SK-N-SH treated with all-trans-retinoic acid at 6 μM for 48 hours (cell line): ENCODE results near the gene EPC2.

ENCODE experiments used
- ATAC-seq: fragments of 200-7000 bp; cut with Tn5 transposase; 3 replicates; pipeline ENCODE4 v1.9.1; 2020; ENCODE audit warnings: mild to moderate bottlenecking, moderate library complexity
- ARNTL ChIP-seq: fragments of 450-650 bp; formaldehyde crosslinking; IDR thresholded peaks from 2 replicates; pipeline ENCODE4 v1.5.0; 2020; ENCODE audit warnings: low read depth, mild to moderate bottlenecking, moderate library complexity, borderline replicate concordance
- BACH2 ChIP-seq: fragments of 250-450 bp; sonication (Bioruptor Pico); IDR thresholded peaks from 2 replicates; pipeline ENCODE4 v1.9.0; 2021; ENCODE audit warnings: mild to moderate bottlenecking, borderline replicate concordance
- CSDC2 ChIP-seq: fragments of 250-450 bp; sonication (Bioruptor Pico); IDR thresholded peaks from 2 replicates; pipeline ENCODE4 v1.5.0; 2020; ENCODE audit warnings: mild to moderate bottlenecking, moderate library complexity
- ESRRG ChIP-seq: fragments of 250-450 bp; sonication (Bioruptor Pico); IDR thresholded peaks from 2 replicates; pipeline ENCODE4 v1.6.1; 2021; ENCODE audit warnings: mild to moderate bottlenecking
- GLIS3 ChIP-seq: fragments of 250-450 bp; sonication (Bioruptor Pico); IDR thresholded peaks from 2 replicates; pipeline ENCODE4 v1.5.0; 2020; ENCODE audit warnings: mild to moderate bottlenecking, moderate library complexity
- ISL1 ChIP-seq: fragments of 250-450 bp; sonication (Bioruptor Pico); IDR thresholded peaks from 2 replicates; pipeline ENCODE4 v2.1.2; 2022; ENCODE audit warnings: mild to moderate bottlenecking, moderate library complexity
- OSR1 ChIP-seq: fragments of 250-450 bp; sonication (Bioruptor Pico); IDR thresholded peaks from 2 replicates; pipeline ENCODE4 v1.8.0; 2022; ENCODE audit warnings: moderate library complexity, mild to moderate bottlenecking, inconsistent platforms
- POU6F1 ChIP-seq: fragments of 250-450 bp; sonication (Bioruptor Pico); IDR thresholded peaks from 2 replicates; pipeline ENCODE4 v1.8.0; 2021; ENCODE audit warnings: low read depth, mild to moderate bottlenecking, moderate library complexity, borderline replicate concordance
- PPARA ChIP-seq: fragments of 250-450 bp; sonication (Bioruptor Pico); IDR thresholded peaks from 2 replicates; pipeline ENCODE4 v1.5.0; 2020; ENCODE audit warnings: mild to moderate bottlenecking, borderline replicate concordance
- RARB ChIP-seq: fragments of 250-450 bp; sonication (Bioruptor Pico); IDR thresholded peaks from 2 replicates; pipeline ENCODE4 v1.8.0; 2021; ENCODE audit warnings: mild to moderate bottlenecking, moderate library complexity
- SNAI2 ChIP-seq: fragments of 250-450 bp; sonication (Bioruptor Pico); IDR thresholded peaks from 2 replicates; pipeline ENCODE4 v1.5.0; 2020; ENCODE audit warnings: mild to moderate bottlenecking, moderate library complexity
- TOX ChIP-seq: fragments of 250-450 bp; sonication (Bioruptor Pico); IDR thresholded peaks from 2 replicates; pipeline ENCODE4 v1.8.0; 2021; ENCODE audit warnings: mild to moderate bottlenecking, moderate library complexity, borderline replicate concordance
- ZC3H10 ChIP-seq: fragments of 250-450 bp; sonication (Bioruptor Pico); IDR thresholded peaks from 2 replicates; pipeline ENCODE4 v1.5.1; 2021; ENCODE audit warnings: mild to moderate bottlenecking, moderate library complexity
- ZFP30 ChIP-seq: fragments of 450-650 bp; formaldehyde crosslinking; IDR thresholded peaks from 2 replicates; pipeline ENCODE4 v1.5.0; 2022; ENCODE audit warnings: mild to moderate bottlenecking, moderate library complexity
- ZNF8 ChIP-seq: fragments of 450-650 bp; formaldehyde crosslinking; IDR thresholded peaks from 2 replicates; pipeline ENCODE4 v1.5.0; 2020; ENCODE audit warnings: mild to moderate bottlenecking, moderate library complexity
- TF ChIP-seq, protein P1 (sequence below): fragments of 250-450 bp; sonication (Bioruptor Pico); IDR thresholded peaks from 2 replicates; pipeline ENCODE4 v1.5.0; 2020; ENCODE audit warnings: mild to moderate bottlenecking, moderate library complexity
- TF ChIP-seq, protein P2 (sequence below): fragments of 250-450 bp; sonication (Bioruptor Pico); IDR thresholded peaks from 2 replicates; pipeline ENCODE4 v1.8.0; 2020; ENCODE audit warnings: mild to moderate bottlenecking, moderate library complexity, borderline replicate concordance
- TF ChIP-seq, protein P3 (sequence below): fragments of 250-450 bp; sonication (Bioruptor Pico); IDR thresholded peaks from 2 replicates; pipeline ENCODE4 v1.5.1; 2021; ENCODE audit warnings: mild to moderate bottlenecking, moderate library complexity

EPC2 gene

DNA sequence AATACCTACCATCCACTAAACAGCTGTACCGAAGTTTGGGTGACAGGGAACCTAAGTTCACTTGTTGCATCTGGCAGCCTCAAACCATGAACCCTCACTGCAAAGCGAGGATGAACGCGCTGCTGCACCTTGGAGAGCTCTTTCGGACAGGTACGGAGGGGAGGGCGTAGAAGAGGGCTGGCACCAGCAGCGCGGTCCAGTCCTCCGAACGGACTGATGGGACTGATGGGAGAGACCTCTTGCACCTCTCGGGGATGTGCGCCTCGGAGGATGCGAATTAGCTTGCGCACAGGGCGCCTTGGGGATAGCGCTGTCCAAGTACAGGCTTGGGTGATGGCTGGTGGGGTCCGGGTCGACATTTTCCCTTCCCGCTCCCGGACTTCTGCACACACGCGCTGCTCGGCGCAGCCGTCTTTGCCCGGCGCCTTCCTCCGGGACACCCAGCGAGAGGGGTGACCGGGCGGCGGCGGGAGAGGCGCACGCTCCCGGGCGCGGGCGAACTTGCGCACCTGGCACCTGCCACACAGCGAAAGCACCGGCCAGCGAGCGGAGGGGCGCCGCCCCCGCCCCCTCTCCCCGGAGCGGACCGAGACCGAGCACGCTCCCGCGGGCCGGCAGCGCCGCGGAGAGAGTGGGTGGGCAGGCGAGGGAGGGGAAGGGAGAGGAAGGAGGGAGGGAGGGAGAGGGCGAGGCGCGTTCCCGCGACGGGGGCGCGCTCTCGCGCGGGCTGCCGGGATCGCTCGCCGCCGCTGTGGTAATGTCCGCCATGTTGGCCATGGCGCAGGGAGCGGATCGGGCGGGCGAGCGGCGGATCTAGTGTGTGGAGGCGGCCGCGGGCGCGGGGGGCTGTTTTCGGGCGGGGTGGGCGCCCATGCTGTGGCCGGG, at the start of gene EPC2:
TSS of gene EPC2 (plus strand) at position 754 of the 885 bp plus-strand sequence. CDS start 267 bp downstream, outside the sequence.
- peak; percentile 77 for ATAC-seq
- TF ChIP-seq, protein P1, sequence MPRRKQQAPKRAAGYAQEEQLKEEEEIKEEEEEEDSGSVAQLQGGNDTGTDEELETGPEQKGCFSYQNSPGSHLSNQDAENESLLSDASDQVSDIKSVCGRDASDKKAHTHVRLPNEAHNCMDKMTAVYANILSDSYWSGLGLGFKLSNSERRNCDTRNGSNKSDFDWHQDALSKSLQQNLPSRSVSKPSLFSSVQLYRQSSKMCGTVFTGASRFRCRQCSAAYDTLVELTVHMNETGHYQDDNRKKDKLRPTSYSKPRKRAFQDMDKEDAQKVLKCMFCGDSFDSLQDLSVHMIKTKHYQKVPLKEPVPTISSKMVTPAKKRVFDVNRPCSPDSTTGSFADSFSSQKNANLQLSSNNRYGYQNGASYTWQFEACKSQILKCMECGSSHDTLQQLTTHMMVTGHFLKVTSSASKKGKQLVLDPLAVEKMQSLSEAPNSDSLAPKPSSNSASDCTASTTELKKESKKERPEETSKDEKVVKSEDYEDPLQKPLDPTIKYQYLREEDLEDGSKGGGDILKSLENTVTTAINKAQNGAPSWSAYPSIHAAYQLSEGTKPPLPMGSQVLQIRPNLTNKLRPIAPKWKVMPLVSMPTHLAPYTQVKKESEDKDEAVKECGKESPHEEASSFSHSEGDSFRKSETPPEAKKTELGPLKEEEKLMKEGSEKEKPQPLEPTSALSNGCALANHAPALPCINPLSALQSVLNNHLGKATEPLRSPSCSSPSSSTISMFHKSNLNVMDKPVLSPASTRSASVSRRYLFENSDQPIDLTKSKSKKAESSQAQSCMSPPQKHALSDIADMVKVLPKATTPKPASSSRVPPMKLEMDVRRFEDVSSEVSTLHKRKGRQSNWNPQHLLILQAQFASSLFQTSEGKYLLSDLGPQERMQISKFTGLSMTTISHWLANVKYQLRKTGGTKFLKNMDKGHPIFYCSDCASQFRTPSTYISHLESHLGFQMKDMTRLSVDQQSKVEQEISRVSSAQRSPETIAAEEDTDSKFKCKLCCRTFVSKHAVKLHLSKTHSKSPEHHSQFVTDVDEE = peak; percentile 22; the same call in 1 of the 2 replicates
- peak; percentile 54; the same call in 1 of the 2 replicates for TF ChIP-seq SNAI2 (CRISPR knock-in tag)
- TF ChIP-seq PPARA (CRISPR knock-in tag) = no peak
- TF ChIP-seq ZFP30 (CRISPR knock-in tag) = no peak
- no peak for TF ChIP-seq ESRRG (CRISPR knock-in tag)
- TF ChIP-seq BACH2 (CRISPR knock-in tag) = no peak
- no peak for TF ChIP-seq TOX (CRISPR knock-in tag)

- no peak for TF ChIP-seq ZNF8 (CRISPR knock-in tag)
- no peak for ATAC-seq
Observed at GRCh38 chr2:148596018-148596417, 48.5 kb upstream of the EPC2 start.

- no peak for TF ChIP-seq TOX (CRISPR knock-in tag)
- TF ChIP-seq ESRRG (CRISPR knock-in tag) = no peak
- TF ChIP-seq CSDC2 (CRISPR knock-in tag) = no peak
- TF ChIP-seq PPARA (CRISPR knock-in tag) = no peak
- TF ChIP-seq, protein P2, sequence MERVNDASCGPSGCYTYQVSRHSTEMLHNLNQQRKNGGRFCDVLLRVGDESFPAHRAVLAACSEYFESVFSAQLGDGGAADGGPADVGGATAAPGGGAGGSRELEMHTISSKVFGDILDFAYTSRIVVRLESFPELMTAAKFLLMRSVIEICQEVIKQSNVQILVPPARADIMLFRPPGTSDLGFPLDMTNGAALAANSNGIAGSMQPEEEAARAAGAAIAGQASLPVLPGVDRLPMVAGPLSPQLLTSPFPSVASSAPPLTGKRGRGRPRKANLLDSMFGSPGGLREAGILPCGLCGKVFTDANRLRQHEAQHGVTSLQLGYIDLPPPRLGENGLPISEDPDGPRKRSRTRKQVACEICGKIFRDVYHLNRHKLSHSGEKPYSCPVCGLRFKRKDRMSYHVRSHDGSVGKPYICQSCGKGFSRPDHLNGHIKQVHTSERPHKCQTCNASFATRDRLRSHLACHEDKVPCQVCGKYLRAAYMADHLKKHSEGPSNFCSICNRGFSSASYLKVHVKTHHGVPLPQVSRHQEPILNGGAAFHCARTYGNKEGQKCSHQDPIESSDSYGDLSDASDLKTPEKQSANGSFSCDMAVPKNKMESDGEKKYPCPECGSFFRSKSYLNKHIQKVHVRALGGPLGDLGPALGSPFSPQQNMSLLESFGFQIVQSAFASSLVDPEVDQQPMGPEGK (CRISPR knock-in tag) = no peak
- TF ChIP-seq ZNF8 (CRISPR knock-in tag) = no peak
- TF ChIP-seq, protein P3, sequence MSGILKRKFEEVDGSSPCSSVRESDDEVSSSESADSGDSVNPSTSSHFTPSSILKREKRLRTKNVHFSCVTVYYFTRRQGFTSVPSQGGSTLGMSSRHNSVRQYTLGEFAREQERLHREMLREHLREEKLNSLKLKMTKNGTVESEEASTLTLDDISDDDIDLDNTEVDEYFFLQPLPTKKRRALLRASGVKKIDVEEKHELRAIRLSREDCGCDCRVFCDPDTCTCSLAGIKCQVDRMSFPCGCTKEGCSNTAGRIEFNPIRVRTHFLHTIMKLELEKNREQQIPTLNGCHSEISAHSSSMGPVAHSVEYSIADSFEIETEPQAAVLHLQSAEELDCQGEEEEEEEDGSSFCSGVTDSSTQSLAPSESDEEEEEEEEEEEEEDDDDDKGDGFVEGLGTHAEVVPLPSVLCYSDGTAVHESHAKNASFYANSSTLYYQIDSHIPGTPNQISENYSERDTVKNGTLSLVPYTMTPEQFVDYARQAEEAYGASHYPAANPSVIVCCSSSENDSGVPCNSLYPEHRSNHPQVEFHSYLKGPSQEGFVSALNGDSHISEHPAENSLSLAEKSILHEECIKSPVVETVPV = no peak
- no peak for TF ChIP-seq ZFP30 (CRISPR knock-in tag)
- no peak for TF ChIP-seq ISL1 (CRISPR knock-in tag)
- ATAC-seq = no peak
Observed at GRCh38 chr2:148599109-148599991, 45.2 kb upstream of the EPC2 start.

DNA sequence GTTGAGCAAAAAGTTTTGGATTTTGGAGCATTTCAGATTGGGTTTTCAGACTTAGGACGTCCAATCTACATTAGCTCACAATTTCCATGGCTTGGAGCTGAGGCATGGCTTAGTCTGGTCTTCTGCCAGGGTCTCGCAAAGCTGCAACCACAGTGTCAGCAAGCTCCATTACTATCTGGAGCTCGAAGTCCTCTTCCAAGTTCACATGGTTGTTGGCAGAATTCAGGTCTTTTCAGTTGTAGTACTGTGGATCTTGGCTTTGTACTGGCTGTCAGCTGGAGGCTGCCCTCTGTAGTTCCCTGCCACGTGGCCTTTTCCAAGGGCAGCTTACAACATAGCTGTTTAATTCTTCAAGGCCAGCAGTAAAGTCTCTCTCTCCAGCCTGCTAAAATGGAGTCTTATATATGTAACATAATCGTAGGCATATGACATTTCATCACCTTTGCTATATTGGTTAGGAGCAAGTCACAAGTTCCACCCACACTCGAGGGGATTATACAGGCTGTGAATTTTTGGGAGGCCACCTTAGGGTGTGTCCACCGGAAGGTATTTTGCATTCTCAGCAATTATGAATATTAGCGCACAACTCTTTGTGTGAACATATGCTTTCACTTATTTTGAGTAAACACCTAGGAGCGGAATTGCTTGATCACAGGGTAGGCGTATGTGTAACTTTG, 41.5 kb upstream of the EPC2 start:
- no peak for ATAC-seq
- TF ChIP-seq ARNTL (no peak), SNAI2 (CRISPR knock-in tag) (no peak), TOX (CRISPR knock-in tag) (no peak), RARB (CRISPR knock-in tag) (no peak), ZC3H10 (CRISPR knock-in tag) (no peak), POU6F1 (no peak), ESRRG (CRISPR knock-in tag) (no peak), CSDC2 (CRISPR knock-in tag) (no peak), GLIS3 (CRISPR knock-in tag) (no peak), ZNF8 (CRISPR knock-in tag) (no peak), OSR1 (CRISPR knock-in tag) (no peak)
- TF ChIP-seq, protein P2 (CRISPR knock-in tag) = no peak
- TF ChIP-seq, protein P1 = no peak
